GM12878 (cell line): ENCODE data around the gene PPP1R10. TPM values are rescaled to one million over a fixed set of nuclear protein-coding genes. Genes with fewer than 3 reads are reported as not detected.

ENCODE experiments used
- ATAC-seq: fragments of 200-7000 bp; cut with Tn5 transposase; 3 replicates; pipeline ENCODE4 v1.9.1; 2020; ENCODE audit warnings: mild to moderate bottlenecking, moderate library complexity
- BruUV-seq: library from RNA; stranded (reverse); fragments of 400-500 nt; replicated peaks from 2 replicates; lab custom pipeline; 2021; lab: Mats Ljungman, UMichigan
- CTCF ChIA-PET: fragments of 300-600 bp; sonication (Branson Sonifier 250); formaldehyde crosslinking; extraction: SDS; loops from one replicate; lab custom pipeline; 2021; ENCODE audit warnings: inconsistent platforms; lab: Yijun Ruan, JAX
- POLR2A ChIA-PET: fragments of 350-600 bp; formaldehyde crosslinking; extraction: SDS; loops from one replicate; lab custom pipeline; 2021; ENCODE audit warnings: inconsistent platforms; lab: Charles Lee
- RAD21 ChIA-PET: fragments of 300-600 bp; sonication (Branson Sonifier 250); formaldehyde crosslinking; loops from one replicate; lab custom pipeline; 2023; ENCODE audit warnings: antibody characterized with exemption; ENCODE audit not compliant: unreplicated experiment; lab: Charles Lee
- SMC1A ChIA-PET: fragments of 300-600 bp; sonication (Branson Sonifier 250); formaldehyde crosslinking; loops from one replicate; lab custom pipeline; 2023; ENCODE audit not compliant: unreplicated experiment, uncharacterized antibody; lab: Charles Lee
- DNase-seq: peaks from one replicate; pipeline ENCODE4 v3.0.0-alpha.2; 2011; ENCODE audit warnings: low read depth, low spot score
- FAIRE-seq: peaks from 3 replicates; lab custom pipeline; 2011; peaks lifted over from hg19 to GRCh38; lab: Jason Lieb, UNC
- H2AFZ ChIP-seq: 2 replicates; pipeline ENCODE4 v1.6.0; 2011; ENCODE audit warnings: low read depth, low read length, control low read depth; ENCODE audit not compliant: control insufficient read depth
- H3K27ac ChIP-seq: 2 replicates; pipeline ENCODE4 v1.5.1; 2011; ENCODE audit warnings: control low read depth; ENCODE audit not compliant: control insufficient read depth, insufficient read depth
- H3K27me3 ChIP-seq, 2 experiments: replicated peaks in 1 of 2; 2 replicates each; pipeline versions ENCODE4 v1.6.0 to v1.6.1; 2011; ENCODE audit warnings: low read length in 1 of 2; ENCODE audit not compliant: control insufficient read depth in 2 of 2, insufficient read depth in 2 of 2
- H3K36me3 ChIP-seq, 2 experiments: 2 replicates each; pipeline ENCODE4 v1.5.1; 2011; ENCODE audit warnings: low read length in 1 of 2; ENCODE audit not compliant: control insufficient read depth in 2 of 2, insufficient read depth in 2 of 2
- H3K4me1 ChIP-seq: 2 replicates; pipeline ENCODE4 v1.6.1; 2011; ENCODE audit warnings: mild to moderate bottlenecking, low read length, moderate library complexity, mixed read lengths; ENCODE audit not compliant: control insufficient read depth, insufficient read depth
- H3K4me2 ChIP-seq: 2 replicates; pipeline ENCODE4 v1.6.0; 2011; ENCODE audit warnings: control low read depth; ENCODE audit not compliant: control insufficient read depth, insufficient read depth
- H3K4me3 ChIP-seq: fragments of 200-600 bp; sonication (generic); 2 replicates; pipeline ENCODE4 v1.5.1; 2016
- H3K79me2 ChIP-seq: 2 replicates; pipeline ENCODE4 v1.6.0; 2011; ENCODE audit warnings: low read length; ENCODE audit not compliant: control insufficient read depth, insufficient read depth
- H3K9ac ChIP-seq: 2 replicates; pipeline ENCODE4 v1.8.0; 2011; ENCODE audit warnings: low read length, control low read depth, mixed read lengths; ENCODE audit not compliant: control insufficient read depth, insufficient read depth
- H3K9me3 ChIP-seq: replicated peaks from 3 replicates; pipeline ENCODE4 v1.5.1; 2011; ENCODE audit warnings: mild to moderate bottlenecking, low read length; ENCODE audit not compliant: control insufficient read depth, insufficient read depth
- H4K20me1 ChIP-seq: 2 replicates; pipeline ENCODE4 v1.6.0; 2011; ENCODE audit not compliant: control insufficient read depth, insufficient read depth
- ZBTB4 ChIP-seq: fragments of 450-650 bp; formaldehyde crosslinking; IDR thresholded peaks from 2 replicates; pipeline ENCODE4 v1.4.0; 2022; ENCODE audit warnings: mild to moderate bottlenecking, moderate library complexity
- in situ Hi-C: fragments of 300-500 bp; cut with MboI; formaldehyde crosslinking; loops from 9 replicates; pipeline ENCODE4 v1.14.3; 2018; ENCODE audit warnings: mixed read lengths
- intact Hi-C: fragments of 100-400 bp; cut with micrococcal nuclease; formaldehyde crosslinking; loops from one replicate; pipeline ENCODE4 v1.14.2; 2022; ENCODE audit not compliant: unreplicated experiment
- polyA plus RNA-seq, 11 experiments: library from polyadenylated mRNA; depleted of rRNA in 4 of 11; unstranded in 6 of 11; stranded (reverse) in 5 of 11; fragments of >200 nt; fragmentation: Nextera tagmentation in 4 of 11; fragmentation: Illumina TruSeq in 1 of 11; extraction: Ambion mirVana in 4 of 11; extraction: Trizol in 1 of 11; gene quantifications; 1 replicate in 1 of 11; 2 replicates in 10 of 11; pipeline versions ENCODE4 v1.2.1 to v1.2.3, GENCODE V29; 2011 to 2016; ENCODE audit warnings: inconsistent platforms in 2 of 11, missing spikeins in 2 of 11, low read depth in 1 of 11
- total RNA-seq, 4 experiments: library from RNA; depleted of rRNA in 3 of 4; stranded (reverse); fragments of >200 nt in 3 of 4; fragmentation: Illumina TruSeq in 1 of 4; extraction: Trizol in 1 of 4; gene quantifications; 2 replicates each; pipeline versions ENCODE4 v1.2.1 to v1.2.3, GENCODE V29; 2013 to 2021
- TF ChIP-seq, protein P1 (sequence below): IDR thresholded peaks from 2 replicates; pipeline ENCODE4 v1.6.1; 2012; ENCODE audit warnings: mild to moderate bottlenecking, low read depth, low read length

PPP1R10 gene
- total and polyA plus RNA-seq, 10 of the 15 experiments (the other 5 are each of a cell fraction or from before 2014, with no cell fraction given), result 11.3 to 83.8 (median 41.2) TPM

- ChIA-PET SMC1A (no interaction called here), CTCF (interaction anchor here (0.6 to 2.5 kb wide), 4 partner anchors 8 to 21 kb away, joined by 3 to 9 read pairs (median 4); partner anchors contain the start of gene PRR3), POLR2A (interaction anchor here (1.3 kb wide), 2 partner anchors 33 to 49 kb away, joined by 5 to 7 read pairs; no protein-coding TSS in a partner anchor), RAD21 (no interaction called here)
- no peak overlapping the region for H3K9ac ChIP-seq
- H3K9me3 ChIP-seq, result no peaks in the 10 kb centered on the region
- intact Hi-C loops, result no loop called here
- H3K36me3 ChIP-seq, result peaks cover 5% of the 10 kb centered on the region in 2 experiments; a peak in 3 of 4 replicates
- BruUV-seq, result no TSS peak
- H3K4me3 ChIP-seq, result no peak overlapping the region
- no peak overlapping the region for H2AFZ ChIP-seq
- no peaks in the 10 kb centered on the region for H3K27me3 ChIP-seq
- H3K79me2 ChIP-seq, result peaks cover 2% of the 10 kb centered on the region
- peaks cover 6% of the 10 kb centered on the region for H3K4me1 ChIP-seq
- DNase-seq (no peak), ATAC-seq (no peak), FAIRE-seq (no peak)
- no peak overlapping the region for H3K4me2 ChIP-seq
- in situ Hi-C loops, result no loop called here
- H3K27ac ChIP-seq, result no peak overlapping the region
- H4K20me1 ChIP-seq, result no peaks in the 10 kb centered on the region
- TF ChIP-seq, protein P1, sequence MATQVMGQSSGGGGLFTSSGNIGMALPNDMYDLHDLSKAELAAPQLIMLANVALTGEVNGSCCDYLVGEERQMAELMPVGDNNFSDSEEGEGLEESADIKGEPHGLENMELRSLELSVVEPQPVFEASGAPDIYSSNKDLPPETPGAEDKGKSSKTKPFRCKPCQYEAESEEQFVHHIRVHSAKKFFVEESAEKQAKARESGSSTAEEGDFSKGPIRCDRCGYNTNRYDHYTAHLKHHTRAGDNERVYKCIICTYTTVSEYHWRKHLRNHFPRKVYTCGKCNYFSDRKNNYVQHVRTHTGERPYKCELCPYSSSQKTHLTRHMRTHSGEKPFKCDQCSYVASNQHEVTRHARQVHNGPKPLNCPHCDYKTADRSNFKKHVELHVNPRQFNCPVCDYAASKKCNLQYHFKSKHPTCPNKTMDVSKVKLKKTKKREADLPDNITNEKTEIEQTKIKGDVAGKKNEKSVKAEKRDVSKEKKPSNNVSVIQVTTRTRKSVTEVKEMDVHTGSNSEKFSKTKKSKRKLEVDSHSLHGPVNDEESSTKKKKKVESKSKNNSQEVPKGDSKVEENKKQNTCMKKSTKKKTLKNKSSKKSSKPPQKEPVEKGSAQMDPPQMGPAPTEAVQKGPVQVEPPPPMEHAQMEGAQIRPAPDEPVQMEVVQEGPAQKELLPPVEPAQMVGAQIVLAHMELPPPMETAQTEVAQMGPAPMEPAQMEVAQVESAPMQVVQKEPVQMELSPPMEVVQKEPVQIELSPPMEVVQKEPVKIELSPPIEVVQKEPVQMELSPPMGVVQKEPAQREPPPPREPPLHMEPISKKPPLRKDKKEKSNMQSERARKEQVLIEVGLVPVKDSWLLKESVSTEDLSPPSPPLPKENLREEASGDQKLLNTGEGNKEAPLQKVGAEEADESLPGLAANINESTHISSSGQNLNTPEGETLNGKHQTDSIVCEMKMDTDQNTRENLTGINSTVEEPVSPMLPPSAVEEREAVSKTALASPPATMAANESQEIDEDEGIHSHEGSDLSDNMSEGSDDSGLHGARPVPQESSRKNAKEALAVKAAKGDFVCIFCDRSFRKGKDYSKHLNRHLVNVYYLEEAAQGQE, result no peak
- no peak for TF ChIP-seq ZBTB4 (CRISPR knock-in tag)
These were observed 51.3 kb downstream of the PPP1R10 start for GRCh38 chr6:30565772-30566171.
